Mesendoderm (in vitro differentiated cells): Measurements from ENCODE around the gene FRMD4A.

Experiments used
- DNase-seq: peaks from one replicate; pipeline ENCODE4 v3.0.0; 2013
- H2AK5ac ChIP-seq: 2 replicates; pipeline ENCODE4 v1.6.1; 2013; ENCODE audit warnings: low read length, inconsistent platforms
- H2BK120ac ChIP-seq: 2 replicates; pipeline ENCODE4 v1.6.1; 2013; ENCODE audit warnings: low read depth, mild to moderate bottlenecking, low read length, moderate library complexity, mixed read lengths
- H2BK15ac ChIP-seq: replicated peaks from 2 replicates; pipeline ENCODE4 v1.6.1; 2013; ENCODE audit warnings: low read depth, mild to moderate bottlenecking, moderate library complexity
- H2BK5ac ChIP-seq: 2 replicates; pipeline ENCODE4 v1.6.1; 2013; ENCODE audit warnings: low read length, inconsistent platforms
- H3K18ac ChIP-seq: 2 replicates; pipeline ENCODE4 v1.6.1; 2013; ENCODE audit warnings: mild to moderate bottlenecking, low read length, mixed read lengths
- H3K23ac ChIP-seq: one replicate; pipeline ENCODE4 v1.6.1; 2013; ENCODE audit warnings: low read length
- H3K27ac ChIP-seq: 2 replicates; pipeline ENCODE4 v1.5.1; 2013; ENCODE audit warnings: low read depth, mild to moderate bottlenecking, inconsistent platforms, low read length, moderate library complexity
- H3K27me3 ChIP-seq: 2 replicates; pipeline ENCODE4 v1.6.1; 2013; ENCODE audit warnings: low read length, control low read depth, mild to moderate bottlenecking, inconsistent platforms; ENCODE audit not compliant: insufficient read depth, poor library complexity
- H3K36me3 ChIP-seq: 2 replicates; pipeline ENCODE4 v1.6.1; 2013; ENCODE audit warnings: low read length, inconsistent platforms; ENCODE audit not compliant: control insufficient read depth, insufficient read depth
- H3K4ac ChIP-seq: one replicate; pipeline ENCODE4 v1.6.1; 2013; ENCODE audit warnings: low read depth, mild to moderate bottlenecking, low read length, moderate library complexity
- H3K4me1 ChIP-seq: 2 replicates; pipeline ENCODE4 v1.6.1; 2013; ENCODE audit warnings: low read depth, low read length, inconsistent platforms; ENCODE audit not compliant: control insufficient read depth
- H3K4me2 ChIP-seq: 2 replicates; pipeline ENCODE4 v1.6.1; 2013; ENCODE audit warnings: low read length
- H3K4me3 ChIP-seq: 2 replicates; pipeline ENCODE4 v1.5.1; 2013; ENCODE audit warnings: mild to moderate bottlenecking, low read length
- H3K56ac ChIP-seq: one replicate; pipeline ENCODE4 v1.6.1; 2013; ENCODE audit warnings: low read length
- H3K79me1 ChIP-seq: 2 replicates; pipeline ENCODE4 v1.6.1; 2013; ENCODE audit warnings: low read length, inconsistent platforms
- H3K79me2 ChIP-seq: 2 replicates; pipeline ENCODE4 v1.6.1; 2013; ENCODE audit warnings: mild to moderate bottlenecking, low read length; ENCODE audit not compliant: control insufficient read depth, insufficient read depth
- H3K9ac ChIP-seq: 2 replicates; pipeline ENCODE4 v1.6.1; 2013; ENCODE audit warnings: low read length, inconsistent platforms
- H4K5ac ChIP-seq: one replicate; pipeline ENCODE4 v1.6.1; 2013; ENCODE audit warnings: low read length
- H4K8ac ChIP-seq: one replicate; pipeline ENCODE4 v1.6.1; 2013; ENCODE audit warnings: low read depth, mild to moderate bottlenecking, control low read depth, low read length, moderate library complexity
- WGBS: extraction: QIAGEN DNeasy Blood & Tissue Kit; methylation state at CpG from one replicate; pipeline ENCODE4 v1.1.7; 2013; ENCODE audit warnings: low lambda C conversion rate, missing lambda C conversion rate; ENCODE audit not compliant: insufficient coverage; ENCODE audit errors: extremely low coverage; 5-methylcytosine and 5-hydroxymethylcytosine counted together

FRMD4A gene

DNA sequence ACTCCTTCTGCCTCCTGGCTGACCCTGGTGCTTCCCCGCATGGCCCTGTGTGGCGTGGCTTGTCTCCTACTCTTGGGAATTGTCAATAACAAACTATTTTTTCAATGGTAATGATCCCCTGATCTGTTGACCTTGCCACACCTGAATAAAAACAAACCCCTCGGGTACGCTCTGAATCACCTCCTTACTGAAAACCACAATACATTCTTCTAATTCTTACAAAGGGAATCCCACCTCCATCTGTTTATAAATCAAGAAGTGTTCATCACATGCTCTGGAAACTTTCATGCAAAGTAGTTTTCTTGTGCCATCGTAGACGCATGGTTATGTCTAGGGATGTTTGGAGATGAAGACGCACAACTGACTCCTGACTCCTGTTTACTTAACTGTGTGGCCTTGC, 245.8 kb downstream of the FRMD4A start:
- Histone ChIP-seq H2BK5ac (no peak overlapping the region), H2BK120ac (no peak overlapping the region), H3K4ac (no peak overlapping the region), H3K79me1 (no peaks in the 10 kb centered on the region), H3K79me2 (no peaks in the 10 kb centered on the region), H3K4me2 (no peak overlapping the region), H4K8ac (no peak overlapping the region), H3K36me3 (no peaks in the 10 kb centered on the region), H3K18ac (no peak overlapping the region), H3K27me3 (no peaks in the 10 kb centered on the region), H3K4me1 (no peaks in the 10 kb centered on the region), H3K9ac (no peak overlapping the region), H3K27ac (no peak overlapping the region), H3K4me3 (no peak overlapping the region), H4K5ac (no peak overlapping the region), H2AK5ac (no peak overlapping the region), H3K23ac (no peak overlapping the region), H3K56ac (no peak overlapping the region), H2BK15ac (no peak overlapping the region)
- no peak for DNase-seq
- WGBS, result 100% methylated on average over 2 of the region's 7 CpGs

DNA sequence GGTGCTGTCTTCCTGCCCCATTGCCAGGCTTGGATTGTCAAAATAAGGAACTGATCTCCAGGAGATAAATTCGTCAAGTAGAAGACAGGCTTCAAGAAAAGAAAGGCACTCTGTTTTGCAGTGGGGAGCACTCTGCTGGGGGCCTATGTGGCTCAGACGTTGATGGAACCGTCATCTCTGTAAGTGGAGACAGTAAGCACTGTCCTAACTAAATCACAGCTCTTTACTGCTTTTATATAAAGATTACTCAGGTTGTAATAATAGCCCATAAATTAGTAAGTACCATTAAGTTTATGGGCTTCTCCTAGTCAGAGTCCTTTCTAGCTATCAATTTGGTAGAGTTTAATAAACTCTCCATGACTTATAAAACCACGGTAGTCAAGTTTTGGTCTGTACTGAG, 249.9 kb downstream of the FRMD4A start:
- Histone ChIP-seq H3K4ac (no peak overlapping the region), H3K4me1 (no peaks in the 10 kb centered on the region), H4K5ac (no peak overlapping the region), H2BK15ac (no peak overlapping the region), H3K56ac (no peak overlapping the region), H3K18ac (no peak overlapping the region), H4K8ac (no peak overlapping the region), H2AK5ac (no peak overlapping the region), H3K27ac (no peak overlapping the region), H3K27me3 (no peaks in the 10 kb centered on the region), H3K4me2 (no peak overlapping the region), H3K36me3 (no peaks in the 10 kb centered on the region), H3K79me1 (no peaks in the 10 kb centered on the region), H3K4me3 (no peak overlapping the region), H3K79me2 (no peaks in the 10 kb centered on the region), H2BK5ac (no peak overlapping the region), H2BK120ac (no peak overlapping the region), H3K23ac (no peak overlapping the region), H3K9ac (no peak overlapping the region)
- no CpG with 5 or more reads among the region's 4 CpGs for WGBS
- no peak for DNase-seq

DNA sequence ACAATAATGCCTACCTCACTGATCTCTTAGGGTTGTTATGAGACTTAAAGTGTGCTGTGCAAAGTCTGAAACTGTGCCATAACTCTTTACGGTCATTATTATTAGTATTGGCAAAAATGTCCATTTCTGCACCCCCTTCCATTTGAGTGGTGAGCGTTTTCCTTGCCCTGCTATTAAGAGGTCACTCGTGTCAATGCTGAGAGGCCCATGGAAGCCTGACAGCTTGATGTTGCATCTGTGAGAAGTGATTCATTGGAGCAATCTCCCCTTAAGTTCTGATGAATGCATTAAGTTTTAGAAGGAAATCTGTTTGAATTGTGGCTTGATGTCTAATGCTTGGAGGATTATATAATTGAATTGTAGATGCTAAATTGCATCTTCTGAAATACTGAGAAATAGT, 253.3 kb downstream of the FRMD4A start:
- H3K23ac ChIP-seq, result no peak overlapping the region
- H3K4me2 ChIP-seq, result no peak overlapping the region
- H2BK15ac ChIP-seq, result no peak overlapping the region
- no peaks in the 10 kb centered on the region for H3K36me3 ChIP-seq
- H2BK120ac ChIP-seq, result no peak overlapping the region
- H3K79me2 ChIP-seq, result no peaks in the 10 kb centered on the region
- no CpG with 5 or more reads among the region's 3 CpGs for whole genome bisulfite sequencing
- no peak overlapping the region for H3K4ac ChIP-seq
- H3K4me3 ChIP-seq, result no peak overlapping the region
- H2BK5ac ChIP-seq, result no peak overlapping the region
- no peak overlapping the region for H2AK5ac ChIP-seq
- H3K4me1 ChIP-seq, result no peaks in the 10 kb centered on the region
- no peak overlapping the region for H3K27ac ChIP-seq
- H4K8ac ChIP-seq, result no peak overlapping the region
- no peaks in the 10 kb centered on the region for H3K27me3 ChIP-seq
- H3K79me1 ChIP-seq, result no peaks in the 10 kb centered on the region
- H3K18ac ChIP-seq, result no peak overlapping the region
- no peak overlapping the region for H3K9ac ChIP-seq
- DNase-seq, result no peak
- no peak overlapping the region for H3K56ac ChIP-seq
- no peak overlapping the region for H4K5ac ChIP-seq

DNA sequence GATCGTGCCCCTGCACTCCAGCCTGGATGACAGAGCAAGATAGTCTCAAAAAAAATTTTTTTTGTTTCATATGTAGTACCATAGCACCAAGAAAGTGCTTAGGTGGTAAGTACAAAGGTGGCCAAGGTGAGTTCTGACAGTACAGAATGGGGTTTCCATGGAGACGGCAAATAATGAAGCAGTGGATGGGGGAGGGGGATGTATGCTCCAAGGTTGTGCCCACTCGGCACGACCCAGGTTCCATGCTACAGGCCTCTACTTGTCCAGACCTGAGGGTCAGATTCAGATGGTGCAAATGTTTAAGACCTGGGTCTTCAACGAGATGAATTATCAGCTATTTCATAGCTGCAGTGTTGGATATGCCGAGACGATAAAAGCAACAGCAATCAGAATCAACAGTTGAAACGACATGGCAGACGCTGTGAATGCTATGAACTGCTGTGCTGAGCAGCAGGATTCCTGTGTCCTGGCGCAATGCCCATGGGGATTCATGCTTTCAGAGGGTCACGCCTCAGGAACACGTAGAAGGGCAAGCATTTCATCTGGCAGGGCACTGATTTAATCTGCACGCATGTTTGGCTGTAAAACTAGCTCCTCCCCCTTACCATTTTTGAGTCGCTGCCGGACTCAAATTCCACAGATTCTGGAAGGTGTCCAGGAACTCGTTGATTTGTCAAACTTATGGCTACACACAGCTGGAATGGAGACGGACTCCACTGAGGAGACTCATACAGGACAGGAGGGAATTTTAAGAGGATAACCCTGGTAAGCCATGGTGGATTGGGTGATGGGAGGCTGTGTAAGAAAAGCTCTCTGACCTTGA, 256.5 kb downstream of the FRMD4A start:
- H3K79me1 ChIP-seq, result no peaks in the 10 kb centered on the region
- no peaks in the 10 kb centered on the region for H3K27me3 ChIP-seq
- H3K4ac ChIP-seq, result no peak overlapping the region
- no peak overlapping the region for H3K4me2 ChIP-seq
- H3K23ac ChIP-seq, result no peak overlapping the region
- no peak overlapping the region for H2BK120ac ChIP-seq
- H3K9ac ChIP-seq, result no peak overlapping the region
- H4K5ac ChIP-seq, result no peak overlapping the region
- H3K4me1 ChIP-seq, result peaks cover 3% of the 10 kb centered on the region
- no peak overlapping the region for H2BK15ac ChIP-seq
- no peaks in the 10 kb centered on the region for H3K36me3 ChIP-seq
- no peak overlapping the region for H3K4me3 ChIP-seq
- H3K18ac ChIP-seq, result no peak overlapping the region
- no peak overlapping the region for H3K27ac ChIP-seq
- H3K56ac ChIP-seq, result no peak overlapping the region
- H2AK5ac ChIP-seq, result no peak overlapping the region
- WGBS, result no CpG with 5 or more reads among the region's 17 CpGs
- DNase-seq, result no peak
- no peaks in the 10 kb centered on the region for H3K79me2 ChIP-seq
- no peak overlapping the region for H2BK5ac ChIP-seq
- no peak overlapping the region for H4K8ac ChIP-seq

DNA sequence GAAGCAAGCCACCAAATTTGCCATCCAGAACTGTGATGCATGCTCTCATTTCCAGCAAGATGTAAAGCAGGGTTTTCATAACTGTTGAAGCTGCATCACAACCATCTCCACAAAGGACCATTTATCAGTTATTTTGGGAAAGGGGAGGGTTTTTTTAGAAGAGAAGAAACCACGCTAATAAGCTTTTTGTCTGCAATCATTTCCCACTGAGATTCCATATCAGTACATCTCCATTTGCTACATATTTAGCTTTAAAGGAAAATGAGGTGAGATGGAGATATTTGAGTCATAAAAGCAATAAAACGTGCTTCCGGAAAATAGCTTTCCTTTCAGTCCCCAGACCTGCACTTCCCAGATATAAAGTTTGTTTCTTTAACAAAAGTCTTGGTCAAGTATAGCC, 258.2 kb downstream of the FRMD4A start:
- Histone ChIP-seq H3K4me1 (peaks cover 3% of the 10 kb centered on the region), H3K56ac (no peak overlapping the region), H3K79me1 (no peaks in the 10 kb centered on the region), H2BK120ac (no peak overlapping the region), H4K8ac (no peak overlapping the region), H3K27me3 (no peaks in the 10 kb centered on the region), H2BK15ac (no peak overlapping the region), H4K5ac (no peak overlapping the region), H3K36me3 (no peaks in the 10 kb centered on the region), H2BK5ac (no peak overlapping the region), H3K4ac (no peak overlapping the region), H3K79me2 (no peaks in the 10 kb centered on the region), H2AK5ac (no peak overlapping the region), H3K4me3 (no peak overlapping the region), H3K18ac (no peak overlapping the region), H3K27ac (no peak overlapping the region), H3K23ac (no peak overlapping the region), H3K4me2 (no peak overlapping the region), H3K9ac (no peak overlapping the region)
- no peak for DNase-seq
- no CpG with 5 or more reads among the region's 3 CpGs for whole genome bisulfite sequencing

DNA sequence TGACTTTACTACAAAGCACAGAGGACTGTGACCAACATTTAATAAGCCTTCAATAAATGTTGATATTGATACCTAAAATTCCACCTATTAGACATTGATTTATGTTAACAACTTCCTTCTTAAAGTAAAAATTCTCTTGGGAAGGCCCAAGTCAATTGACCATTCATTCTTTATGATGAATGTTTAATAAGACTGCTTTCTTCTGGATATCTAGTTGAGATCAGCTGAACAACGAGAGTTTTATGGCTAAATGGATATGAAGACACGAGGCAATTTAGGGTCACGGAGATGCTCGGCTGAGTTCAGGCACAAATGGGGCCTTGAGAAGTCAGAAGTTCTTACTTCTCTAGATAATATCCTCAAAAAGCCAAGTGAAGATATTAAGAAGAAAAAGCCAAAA, 258.8 kb downstream of the FRMD4A start:
- no peaks in the 10 kb centered on the region for H3K27me3 ChIP-seq
- no peak overlapping the region for H3K4me2 ChIP-seq
- H3K4ac ChIP-seq, result no peak overlapping the region
- no peaks in the 10 kb centered on the region for H3K36me3 ChIP-seq
- H2BK120ac ChIP-seq, result no peak overlapping the region
- no peak overlapping the region for H2BK5ac ChIP-seq
- no peak overlapping the region for H3K23ac ChIP-seq
- H2BK15ac ChIP-seq, result no peak overlapping the region
- H3K79me2 ChIP-seq, result no peaks in the 10 kb centered on the region
- H3K27ac ChIP-seq, result no peak overlapping the region
- no CpG with 5 or more reads among the region's 4 CpGs for WGBS
- no peak overlapping the region for H3K9ac ChIP-seq
- H4K5ac ChIP-seq, result no peak overlapping the region
- no peak overlapping the region for H2AK5ac ChIP-seq
- no peaks in the 10 kb centered on the region for H3K79me1 ChIP-seq
- H3K4me3 ChIP-seq, result no peak overlapping the region
- DNase-seq, result no peak
- no peak overlapping the region for H3K18ac ChIP-seq
- H3K56ac ChIP-seq, result no peak overlapping the region
- H4K8ac ChIP-seq, result no peak overlapping the region
- H3K4me1 ChIP-seq, result peaks cover 3% of the 10 kb centered on the region
